ENCODE results near the gene KIF5A. TPM values are rescaled to one million over a fixed set of nuclear protein-coding genes. Genes with fewer than 3 reads are reported as not detected.

KIF5A gene
- total and polyA plus RNA-seq, 2 of the 4 experiments (the other 2 are of a cell fraction), result 0.15 to 0.18 TPM

DNA sequence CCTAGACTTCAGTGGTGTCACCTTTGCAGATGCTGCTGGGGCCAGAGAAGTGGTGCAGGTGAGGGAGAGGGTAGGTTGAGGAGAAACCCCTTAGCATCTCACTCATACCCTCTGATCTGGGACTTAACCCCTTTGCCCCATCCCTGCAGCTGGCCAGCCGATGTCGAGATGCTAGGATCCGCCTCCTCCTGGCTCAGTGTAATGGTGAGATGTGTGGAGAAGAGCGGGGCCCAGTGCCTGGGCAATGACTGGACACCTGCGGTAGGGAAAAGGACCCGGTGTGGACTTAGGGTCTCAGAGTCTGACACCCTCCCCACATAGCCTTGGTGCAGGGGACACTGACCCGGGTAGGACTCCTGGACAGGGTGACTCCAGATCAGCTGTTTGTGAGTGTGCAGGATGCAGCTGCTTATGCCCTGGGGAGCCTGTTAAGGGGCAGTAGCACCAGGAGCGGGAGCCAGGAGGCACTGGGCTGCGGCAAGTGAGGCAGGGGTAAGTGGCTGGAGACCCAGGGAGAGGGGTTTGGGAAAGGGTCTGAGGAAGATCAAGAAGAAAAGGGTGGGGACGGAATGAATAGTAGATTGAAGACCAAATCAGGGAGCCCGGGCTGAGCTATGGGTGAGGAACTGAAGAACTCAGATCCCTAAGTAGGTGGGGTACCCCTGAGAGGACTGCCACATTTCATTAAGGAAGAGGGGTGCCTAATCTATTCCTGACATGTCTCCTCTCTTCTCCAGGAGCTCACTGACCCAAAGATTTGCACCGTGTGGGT lies 75.6 kb downstream of the KIF5A start:
- no peak overlapping the region for H3K4me3 ChIP-seq (ENCODE audit: insufficient read depth, low read depth, low read length)
- H2AK5ac ChIP-seq (ENCODE audit: low read depth, low read length), result no peak overlapping the region
- peaks cover 4% of the 10 kb centered on the region; the same call in 1 of the 2 replicates for H3K9me1 ChIP-seq (ENCODE audit: insufficient read depth, low read length)
- no peak overlapping the region for H2AK9ac ChIP-seq (replicated peaks; ENCODE audit: low read depth, low read length, poor library complexity)
- WGBS, 2 experiments (ENCODE audit: extremely low coverage in 2 of 2, insufficient read length in 1 of 2), result 92% methylated on average over 2 of the region's 12 CpGs; no CpG with 5 or more reads in 1 of the 2 experiments
- no peak overlapping the region; the same call in 1 of the 2 replicates for H3K23ac ChIP-seq (ENCODE audit: low read depth, low read length)
- ChIA-PET POLR2A (ENCODE audit: unreplicated experiment) (no interaction called here), CTCF (interaction anchor here (1.7 kb wide), 1 partner anchor 42 kb away, joined by 5 read pairs; no protein-coding TSS in a partner anchor)
- no TSS peak for BruUV-seq (replicated peaks)
- no peak for ATAC-seq (ENCODE audit: low read depth)
- no peak overlapping the region for H2BK120ac ChIP-seq (ENCODE audit: low read depth, low read length)
- no peak overlapping the region for H3K4ac ChIP-seq (ENCODE audit: low read depth, low read length)
- no peak overlapping the region for H2BK15ac ChIP-seq (ENCODE audit: low read depth, low read length)
- no peak overlapping the region for H3K14ac ChIP-seq (replicated peaks; ENCODE audit: low read depth, low read length)
- no peak overlapping the region for H3K56ac ChIP-seq (ENCODE audit: extremely low read depth, insufficient read depth, low read length)
- in situ Hi-C loops (cut with MboI; ENCODE audit: low sequenced_read_pairs) (no loop called here), dilution Hi-C loops (cut with HindIII; ENCODE audit: low sequenced_read_pairs, unreplicated experiment) (no loop called here), intact Hi-C loops (cut with micrococcal nuclease) (no loop called here)
- H3K18ac ChIP-seq (ENCODE audit: low read depth, low read length), result no peak overlapping the region
- no peak overlapping the region for H2BK5ac ChIP-seq (ENCODE audit: low read depth, low read length, poor library complexity, severe bottlenecking)
- H3K9me3 ChIP-seq (ENCODE audit: control insufficient read depth, insufficient read depth, low read length), result no peaks in the 10 kb centered on the region
- H4K8ac ChIP-seq (ENCODE audit: low read depth in 2 of 2, low read length in 2 of 2), result no peak overlapping the region
- H2AFZ ChIP-seq (replicated peaks; ENCODE audit: low read length, poor library complexity), result no peak overlapping the region
- H3K79me1 ChIP-seq (ENCODE audit: low read depth in 1 of 2, low read length in 2 of 2), result no peaks in the 10 kb centered on the region
- no peak overlapping the region for H3K4me2 ChIP-seq (ENCODE audit: low read depth, low read length)
- no peak overlapping the region for H3K27ac ChIP-seq (ENCODE audit: insufficient read depth, low read length)
- no peak overlapping the region for H3K9ac ChIP-seq (ENCODE audit: low read depth, low read length)
- TF ChIP-seq FOS (IDR thresholded peaks at IDR 0.05; ENCODE audit: low read depth, low read length), result no peak
- TF ChIP-seq, protein P1, sequence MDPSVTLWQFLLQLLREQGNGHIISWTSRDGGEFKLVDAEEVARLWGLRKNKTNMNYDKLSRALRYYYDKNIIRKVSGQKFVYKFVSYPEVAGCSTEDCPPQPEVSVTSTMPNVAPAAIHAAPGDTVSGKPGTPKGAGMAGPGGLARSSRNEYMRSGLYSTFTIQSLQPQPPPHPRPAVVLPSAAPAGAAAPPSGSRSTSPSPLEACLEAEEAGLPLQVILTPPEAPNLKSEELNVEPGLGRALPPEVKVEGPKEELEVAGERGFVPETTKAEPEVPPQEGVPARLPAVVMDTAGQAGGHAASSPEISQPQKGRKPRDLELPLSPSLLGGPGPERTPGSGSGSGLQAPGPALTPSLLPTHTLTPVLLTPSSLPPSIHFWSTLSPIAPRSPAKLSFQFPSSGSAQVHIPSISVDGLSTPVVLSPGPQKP (IDR thresholded peaks at IDR 0.05; ENCODE audit: borderline replicate concordance, low read depth, low read length), result no peak
- no peak for TF ChIP-seq CHD1 (IDR thresholded peaks at IDR 0.05; ENCODE audit: low read depth, low read length)
- no peak for TF ChIP-seq MXI1 (IDR thresholded peaks at IDR 0.05; ENCODE audit: borderline replicate concordance, low read depth, low read length)
- no peak overlapping the region for H4K91ac ChIP-seq (ENCODE audit: insufficient read depth, low read depth, low read length)
- H4K20me1 ChIP-seq (ENCODE audit: insufficient read depth, low read length), result peaks cover 4% of the 10 kb centered on the region; the same call in 1 of the 2 replicates
- no peaks in the 10 kb centered on the region; the same call in 1 of the 2 replicates for H3K4me1 ChIP-seq (ENCODE audit: control insufficient read depth, insufficient read depth, low read length)
- H3K36me3 ChIP-seq (ENCODE audit: control insufficient read depth, insufficient read depth, low read length), result peaks cover 2% of the 10 kb centered on the region; the same call in 1 of the 2 replicates
- no peak for DNase-seq
- H3K27me3 ChIP-seq (ENCODE audit: control insufficient read depth, insufficient read depth, low read length), result peaks cover 78% of the 10 kb centered on the region
- no peak overlapping the region for H4K5ac ChIP-seq (ENCODE audit: low read depth, low read length)
- no peak overlapping the region for H2BK20ac ChIP-seq (ENCODE audit: low read depth, low read length)
